Gastrocnemius medialis (tissue), 4 donors: ENCODE measurements around the gene MCMBP. TPM values are rescaled to one million over a fixed set of nuclear protein-coding genes. Genes with fewer than 3 reads are reported as not detected.

ENCODE experiments used
- ATAC-seq, 2 donors: fragments of 150-250 bp; one replicate each; pipeline ENCODE4 v1.9.1; 2016
- DNase-seq, 2 donors: peaks; one replicate each; pipeline ENCODE4 v3.0.0-alpha.2; 2019
- H3K27ac ChIP-seq, 4 donors: fragments of 200-600 bp; sonication (generic); 1 replicate in 1 of 4; 2 replicates in 3 of 4; pipeline ENCODE4 v1.5.1; 2016 to 2018; ENCODE audit warnings: mild to moderate bottlenecking in 2 of 4, moderate library complexity in 1 of 4
- H3K27me3 ChIP-seq, 3 donors: fragments of 200-600 bp; sonication (generic) in 2 of 3; 1 replicate in 1 of 3; 2 replicates in 2 of 3; pipeline versions ENCODE4 v1.5.1 to v1.6.0; 2016 to 2019; ENCODE audit warnings: mild to moderate bottlenecking in 1 of 3, moderate library complexity in 1 of 3
- H3K36me3 ChIP-seq, 2 donors: fragments of 200-600 bp; sonication (generic) in 1 of 2; one replicate each; pipeline ENCODE4 v1.5.1; 2017 to 2018
- H3K4me1 ChIP-seq, 2 donors: fragments of 200-600 bp; sonication (generic) in 1 of 2; one replicate each; pipeline ENCODE4 v1.5.1; 2016 to 2017; ENCODE audit warnings: mild to moderate bottlenecking in 2 of 2
- H3K4me3 ChIP-seq, 4 donors: fragments of 200-600 bp; sonication (generic) in 3 of 4; 1 replicate in 1 of 4; 2 replicates in 3 of 4; pipeline ENCODE4 v1.5.1; 2016 to 2019; ENCODE audit warnings: mild to moderate bottlenecking in 2 of 4
- H3K9me3 ChIP-seq, 3 donors: fragments of 200-600 bp; sonication (generic) in 2 of 3; 1 replicate in 1 of 3; 2 replicates in 2 of 3; pipeline ENCODE4 v1.5.1; 2016 to 2019
- POLR2A ChIP-seq, 2 donors: fragments of 450-650 bp; IDR thresholded peaks; one replicate each; pipeline ENCODE4 v1.6.1; 2017; ENCODE audit warnings: antibody characterized with exemption in 2 of 2, mild to moderate bottlenecking in 2 of 2, moderate library complexity in 2 of 2
- in situ Hi-C, 4 donors: fragments of 200-750 bp; cut with MboI; loops; one replicate each; pipeline versions ENCODE4 v1.15.0 to v1.8.0; 2017; ENCODE audit warnings: low sequenced_read_pairs in 4 of 4
- intact Hi-C: fragments of 100-400 bp; cut with DNase I; formaldehyde crosslinking; loops from one replicate; pipeline ENCODE4 v1.15.1; 2023; ENCODE audit warnings: low total_unique reads
- total RNA-seq, 4 donors: library from RNA; depleted of rRNA; stranded (reverse); fragments of >200 nt; gene quantifications; one replicate each; pipeline versions ENCODE4 v1.1.0 to v1.2.3, GENCODE V29; 2016
- TF ChIP-seq, protein P1 (sequence below), 5 experiments: fragments of 450-650 bp in 3 of 5; fragments of 200-600 bp in 2 of 5; sonication (generic) in 2 of 5; IDR thresholded peaks in 4 of 5; conservative IDR thresholded peaks in 1 of 5; 1 replicate in 4 of 5; 2 replicates in 1 of 5; pipeline ENCODE4 v1.5.1; 2016 to 2019; ENCODE audit warnings: antibody characterized with exemption in 5 of 5, mild to moderate bottlenecking in 3 of 5, moderate library complexity in 3 of 5

Gene MCMBP
- total RNA-seq, 4 donors from 2014 or later: 28.1 to 43.6 (median 33.2) TPM

DNA sequence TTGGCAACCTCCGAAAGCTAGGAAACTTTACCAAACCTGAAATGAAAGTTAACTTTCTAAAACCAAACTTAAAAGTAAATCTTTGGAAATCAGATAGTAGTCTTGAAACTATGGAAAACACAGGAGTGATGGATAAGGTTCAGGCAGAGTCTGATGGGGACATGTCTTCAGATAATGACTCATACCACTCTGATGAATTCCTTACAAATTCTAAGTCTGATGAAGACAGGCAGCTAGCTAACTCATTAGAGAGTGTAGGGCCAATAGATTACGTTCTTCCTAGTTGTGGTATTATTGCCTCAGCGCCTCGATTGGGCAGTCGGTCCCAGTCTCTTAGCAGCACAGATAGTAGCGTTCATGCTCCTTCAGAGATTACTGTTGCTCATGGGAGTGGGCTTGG is 45.9 kb downstream of the MCMBP start:
- H3K27me3 ChIP-seq: no peaks in the 10 kb centered on the region
- H3K27ac ChIP-seq: no peak overlapping the region
- peaks cover 0 to 46% of the 10 kb centered on the region in 2 donors for H3K36me3 ChIP-seq
- in situ Hi-C loops (no loop called here), intact Hi-C loops (no loop called here)
- no peak for ATAC-seq
- H3K4me1 ChIP-seq: no peaks in the 10 kb centered on the region
- TF ChIP-seq, protein P1, sequence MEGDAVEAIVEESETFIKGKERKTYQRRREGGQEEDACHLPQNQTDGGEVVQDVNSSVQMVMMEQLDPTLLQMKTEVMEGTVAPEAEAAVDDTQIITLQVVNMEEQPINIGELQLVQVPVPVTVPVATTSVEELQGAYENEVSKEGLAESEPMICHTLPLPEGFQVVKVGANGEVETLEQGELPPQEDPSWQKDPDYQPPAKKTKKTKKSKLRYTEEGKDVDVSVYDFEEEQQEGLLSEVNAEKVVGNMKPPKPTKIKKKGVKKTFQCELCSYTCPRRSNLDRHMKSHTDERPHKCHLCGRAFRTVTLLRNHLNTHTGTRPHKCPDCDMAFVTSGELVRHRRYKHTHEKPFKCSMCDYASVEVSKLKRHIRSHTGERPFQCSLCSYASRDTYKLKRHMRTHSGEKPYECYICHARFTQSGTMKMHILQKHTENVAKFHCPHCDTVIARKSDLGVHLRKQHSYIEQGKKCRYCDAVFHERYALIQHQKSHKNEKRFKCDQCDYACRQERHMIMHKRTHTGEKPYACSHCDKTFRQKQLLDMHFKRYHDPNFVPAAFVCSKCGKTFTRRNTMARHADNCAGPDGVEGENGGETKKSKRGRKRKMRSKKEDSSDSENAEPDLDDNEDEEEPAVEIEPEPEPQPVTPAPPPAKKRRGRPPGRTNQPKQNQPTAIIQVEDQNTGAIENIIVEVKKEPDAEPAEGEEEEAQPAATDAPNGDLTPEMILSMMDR (IDR thresholded peaks at IDR 0.05 in 4 of 5, conservative IDR thresholded peaks at IDR 0.05 in 1 of 5): no peak
- TF ChIP-seq POLR2A (IDR thresholded peaks at IDR 0.05): no peak
- no peak overlapping the region for H3K4me3 ChIP-seq
- H3K9me3 ChIP-seq: no peaks in the 10 kb centered on the region
- DNase-seq: no peak

- no peaks in the 10 kb centered on the region for H3K9me3 ChIP-seq
- no peaks in the 10 kb centered on the region for H3K4me1 ChIP-seq
- DNase-seq: no peak
- H3K27me3 ChIP-seq: no peaks in the 10 kb centered on the region
- no peak overlapping the region for H3K27ac ChIP-seq
- in situ Hi-C loops: no loop called here
- no peak overlapping the region for H3K4me3 ChIP-seq
- no peak for TF ChIP-seq POLR2A (IDR thresholded peaks at IDR 0.05)
- TF ChIP-seq, protein P1 (IDR thresholded peaks at IDR 0.05 in 4 of 5, conservative IDR thresholded peaks at IDR 0.05 in 1 of 5): no peak
- H3K36me3 ChIP-seq: peaks cover 0 to 23% of the 10 kb centered on the region in 2 donors
- intact Hi-C loops: no loop called here
- no peak for ATAC-seq
Measured at GRCh38 chr10:119824299-119824698, 48.3 kb downstream of the MCMBP start.

GRCh38 chr10:119821182-119821581 is 51.5 kb downstream of the MCMBP start:
- no peaks in the 10 kb centered on the region for H3K4me1 ChIP-seq
- no peak overlapping the region for H3K27ac ChIP-seq
- no peaks in the 10 kb centered on the region for H3K27me3 ChIP-seq
- in situ Hi-C loops (no loop called here), intact Hi-C loops (no loop called here)
- ATAC-seq (no peak), DNase-seq (no peak)
- TF ChIP-seq POLR2A (IDR thresholded peaks at IDR 0.05): no peak
- TF ChIP-seq, protein P1 (IDR thresholded peaks at IDR 0.05 in 4 of 5, conservative IDR thresholded peaks at IDR 0.05 in 1 of 5): no peak
- H3K4me3 ChIP-seq: no peak overlapping the region
- no peaks in the 10 kb centered on the region for H3K9me3 ChIP-seq
- H3K36me3 ChIP-seq: peaks cover 0 to 16% of the 10 kb centered on the region in 2 donors

- Histone ChIP-seq H3K4me3 (peak overlapping the region in 2 of 4 donors; percentile 4 to 18), H3K4me1 (no peaks in the 10 kb centered on the region), H3K27me3 (no peaks in the 10 kb centered on the region), H3K9me3 (no peaks in the 10 kb centered on the region), H3K27ac (no peak overlapping the region), H3K36me3 (peaks cover 0 to 22% of the 10 kb centered on the region in 2 donors)
- in situ Hi-C loops: no loop called here
- no peak for ATAC-seq
- DNase-seq: no peak
- TF ChIP-seq, protein P1 (IDR thresholded peaks at IDR 0.05 in 4 of 5, conservative IDR thresholded peaks at IDR 0.05 in 1 of 5): no peak
- TF ChIP-seq POLR2A (IDR thresholded peaks at IDR 0.05): no peak
- intact Hi-C loops: no loop called here
Measured at GRCh38 chr10:119818889-119819270, 53.8 kb downstream of the MCMBP start.
